ENCODE measurements around the gene CFAP221. TPM values are rescaled to one million over a fixed set of nuclear protein-coding genes. Genes with fewer than 3 reads are reported as not detected.

Gene CFAP221
- total RNA-seq, 4 donors from 2014 or later: 0.51 to 5.0 (median 3.7) TPM

DNA sequence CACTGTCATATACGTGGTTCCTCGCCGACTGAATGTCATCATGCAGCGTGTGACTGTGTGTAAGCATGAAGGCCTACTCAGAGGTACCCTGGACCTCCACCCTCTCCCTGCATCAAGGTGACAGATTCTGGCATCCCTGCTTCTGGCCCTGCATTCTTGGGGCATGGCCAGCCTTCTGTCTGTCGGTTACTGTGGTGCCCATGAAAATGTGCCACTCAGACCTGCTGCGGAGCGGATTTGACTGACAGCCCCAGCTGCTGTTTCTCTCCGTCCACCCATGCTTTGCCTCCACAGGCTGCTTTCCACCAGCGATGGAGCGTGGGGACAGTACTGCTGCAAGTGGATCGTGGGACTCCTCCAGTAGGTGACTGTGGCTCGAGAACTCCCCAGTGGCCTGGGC, 144.4 kb downstream of the CFAP221 start:
- no peak for DNase-seq
- H3K9me3 ChIP-seq: no peaks in the 10 kb centered on the region
- H3K27me3 ChIP-seq: no peaks in the 10 kb centered on the region
- intact Hi-C loops (cut with DNase I; ENCODE audit: low total_unique reads): no loop called here
- no peaks in the 10 kb centered on the region for H3K36me3 ChIP-seq
- H3K4me1 ChIP-seq: no peaks in the 10 kb centered on the region
- no peak for TF ChIP-seq POLR2A (IDR thresholded peaks at IDR 0.05)
- TF ChIP-seq, protein P1, sequence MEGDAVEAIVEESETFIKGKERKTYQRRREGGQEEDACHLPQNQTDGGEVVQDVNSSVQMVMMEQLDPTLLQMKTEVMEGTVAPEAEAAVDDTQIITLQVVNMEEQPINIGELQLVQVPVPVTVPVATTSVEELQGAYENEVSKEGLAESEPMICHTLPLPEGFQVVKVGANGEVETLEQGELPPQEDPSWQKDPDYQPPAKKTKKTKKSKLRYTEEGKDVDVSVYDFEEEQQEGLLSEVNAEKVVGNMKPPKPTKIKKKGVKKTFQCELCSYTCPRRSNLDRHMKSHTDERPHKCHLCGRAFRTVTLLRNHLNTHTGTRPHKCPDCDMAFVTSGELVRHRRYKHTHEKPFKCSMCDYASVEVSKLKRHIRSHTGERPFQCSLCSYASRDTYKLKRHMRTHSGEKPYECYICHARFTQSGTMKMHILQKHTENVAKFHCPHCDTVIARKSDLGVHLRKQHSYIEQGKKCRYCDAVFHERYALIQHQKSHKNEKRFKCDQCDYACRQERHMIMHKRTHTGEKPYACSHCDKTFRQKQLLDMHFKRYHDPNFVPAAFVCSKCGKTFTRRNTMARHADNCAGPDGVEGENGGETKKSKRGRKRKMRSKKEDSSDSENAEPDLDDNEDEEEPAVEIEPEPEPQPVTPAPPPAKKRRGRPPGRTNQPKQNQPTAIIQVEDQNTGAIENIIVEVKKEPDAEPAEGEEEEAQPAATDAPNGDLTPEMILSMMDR (IDR thresholded peaks at IDR 0.05): no peak
- no peak overlapping the region for H3K27ac ChIP-seq
- no peak overlapping the region for H3K4me3 ChIP-seq

DNA sequence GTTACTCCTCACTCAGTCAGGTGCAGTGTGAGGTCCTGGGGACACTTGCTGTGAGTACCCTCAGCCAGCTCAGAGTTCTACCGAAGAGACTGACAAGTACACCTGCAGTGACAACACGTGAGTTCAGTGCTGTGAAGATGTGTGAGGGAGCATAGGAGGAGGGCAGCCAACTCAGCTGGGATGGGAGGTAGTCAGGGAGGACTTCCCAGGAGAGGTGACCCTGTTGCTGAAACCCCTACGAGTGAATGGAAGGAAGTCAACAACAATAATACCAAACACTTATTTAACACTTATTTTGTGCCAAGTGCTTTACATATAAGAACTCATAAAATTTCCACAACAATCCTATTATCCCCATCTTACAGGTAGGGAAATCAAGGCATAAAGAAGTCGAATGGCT, 145.0 kb downstream of the CFAP221 start:
- TF ChIP-seq, protein P1 (IDR thresholded peaks at IDR 0.05): no peak
- no peak for TF ChIP-seq POLR2A (IDR thresholded peaks at IDR 0.05)
- Histone ChIP-seq H3K4me3 (no peak overlapping the region), H3K27me3 (no peaks in the 10 kb centered on the region), H3K4me1 (no peaks in the 10 kb centered on the region), H3K9me3 (no peaks in the 10 kb centered on the region), H3K36me3 (no peaks in the 10 kb centered on the region), H3K27ac (no peak overlapping the region)
- intact Hi-C loops (cut with DNase I; ENCODE audit: low total_unique reads): no loop called here
- DNase-seq: no peak

DNA sequence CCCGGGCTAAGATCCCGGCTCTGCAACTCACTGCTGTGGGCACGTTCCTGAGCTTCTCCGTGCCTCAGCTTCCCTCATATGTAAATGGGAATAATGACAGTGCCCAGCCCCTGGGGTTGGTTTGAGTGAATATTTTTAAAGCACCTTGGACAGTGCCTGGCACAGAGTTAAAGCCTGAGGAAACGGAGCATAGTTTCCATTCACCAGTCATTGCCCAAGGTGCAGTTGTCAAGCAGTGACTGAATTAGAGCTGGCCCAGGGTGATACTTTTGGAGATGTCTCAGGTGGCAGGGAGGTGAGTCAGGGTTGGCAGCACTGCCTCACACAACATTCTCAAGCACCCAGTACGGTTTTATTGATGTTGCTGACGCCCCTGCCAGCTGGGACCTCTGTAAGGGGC, 146.9 kb downstream of the CFAP221 start:
- H3K4me1 ChIP-seq: no peaks in the 10 kb centered on the region
- no peaks in the 10 kb centered on the region for H3K9me3 ChIP-seq
- intact Hi-C loops (cut with DNase I; ENCODE audit: low total_unique reads): no loop called here
- no peaks in the 10 kb centered on the region for H3K36me3 ChIP-seq
- DNase-seq: no peak
- no peaks in the 10 kb centered on the region for H3K27me3 ChIP-seq
- H3K4me3 ChIP-seq: no peak overlapping the region
- TF ChIP-seq, protein P1 (IDR thresholded peaks at IDR 0.05): no peak
- no peak for TF ChIP-seq POLR2A (IDR thresholded peaks at IDR 0.05)
- no peak overlapping the region for H3K27ac ChIP-seq

DNA sequence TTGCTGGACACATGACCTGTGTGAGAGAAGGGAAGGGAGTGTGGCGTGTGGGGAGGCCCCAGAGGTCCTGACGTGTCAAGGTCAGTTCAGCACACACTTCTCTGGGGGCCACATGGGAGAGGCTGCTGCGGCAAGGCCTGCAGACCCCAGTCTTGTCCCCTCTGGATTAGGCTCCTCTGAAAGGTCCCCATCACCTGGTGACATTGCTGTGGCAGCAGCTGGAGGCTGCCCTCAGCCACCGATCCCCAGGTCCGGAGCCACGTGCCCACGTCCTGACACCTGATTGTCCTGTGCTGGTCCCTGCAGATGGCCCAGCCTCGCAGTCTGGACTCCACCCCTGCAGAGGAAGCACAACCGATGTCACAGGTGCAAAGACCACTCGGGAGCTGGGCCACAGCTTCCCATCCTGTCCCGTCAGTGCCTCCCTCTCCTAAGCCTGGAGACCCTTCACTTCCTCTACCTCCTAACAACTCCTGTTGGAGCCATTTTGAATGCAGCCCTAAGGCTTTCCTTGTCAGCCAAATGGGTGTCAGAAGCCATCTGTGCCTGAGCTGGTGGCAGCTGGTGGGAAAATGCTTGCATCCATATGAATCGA, 147.5 kb downstream of the CFAP221 start:
- no peaks in the 10 kb centered on the region for H3K9me3 ChIP-seq
- intact Hi-C loops (cut with DNase I; ENCODE audit: low total_unique reads): no loop called here
- DNase-seq: no peak
- H3K4me3 ChIP-seq: no peak overlapping the region
- H3K36me3 ChIP-seq: no peaks in the 10 kb centered on the region
- H3K4me1 ChIP-seq: no peaks in the 10 kb centered on the region
- no peaks in the 10 kb centered on the region for H3K27me3 ChIP-seq
- no peak overlapping the region for H3K27ac ChIP-seq
- TF ChIP-seq, protein P1 (IDR thresholded peaks at IDR 0.05): no peak
- TF ChIP-seq POLR2A (IDR thresholded peaks at IDR 0.05): no peak

DNA sequence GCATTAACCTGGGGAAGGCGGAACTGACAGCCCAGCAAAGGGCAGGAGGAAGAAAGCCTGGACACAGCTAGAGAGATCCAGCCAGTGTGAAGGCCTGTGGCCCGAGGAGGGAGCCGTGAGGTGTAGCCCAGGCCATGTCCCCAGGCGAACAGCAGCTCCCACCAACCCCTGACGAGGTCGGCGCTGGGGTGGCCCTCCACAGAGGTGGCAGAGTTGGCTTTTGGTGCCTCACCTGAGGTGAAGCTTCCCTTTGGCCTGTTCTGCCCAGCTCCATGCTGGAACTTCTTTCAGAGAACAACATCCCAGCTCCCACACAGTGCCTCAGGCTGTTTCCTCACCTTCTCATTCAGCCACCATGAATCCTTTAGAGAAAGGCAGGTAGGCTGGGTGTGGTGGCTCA, 148.1 kb downstream of the CFAP221 start:
- H3K27ac ChIP-seq: no peak overlapping the region
- H3K9me3 ChIP-seq: no peaks in the 10 kb centered on the region
- intact Hi-C loops (cut with DNase I; ENCODE audit: low total_unique reads): no loop called here
- no peaks in the 10 kb centered on the region for H3K4me1 ChIP-seq
- no peak for DNase-seq
- H3K27me3 ChIP-seq: no peaks in the 10 kb centered on the region
- no peaks in the 10 kb centered on the region for H3K36me3 ChIP-seq
- TF ChIP-seq POLR2A (IDR thresholded peaks at IDR 0.05): no peak
- TF ChIP-seq, protein P1 (IDR thresholded peaks at IDR 0.05): no peak
- H3K4me3 ChIP-seq: no peak overlapping the region

Data from uterus (tissue), 4 donors.